ENCODE measurements around the gene BRD9.
A peak's percentile ranks its signal among the peaks of the same experiment; 100 is the strongest.
"Not testable (repeated sequence)": the region's sequence is repeated elsewhere in the genome, so short reads cannot be mapped to it uniquely, and the experiment has no call there.

BRD9 gene

DNA sequence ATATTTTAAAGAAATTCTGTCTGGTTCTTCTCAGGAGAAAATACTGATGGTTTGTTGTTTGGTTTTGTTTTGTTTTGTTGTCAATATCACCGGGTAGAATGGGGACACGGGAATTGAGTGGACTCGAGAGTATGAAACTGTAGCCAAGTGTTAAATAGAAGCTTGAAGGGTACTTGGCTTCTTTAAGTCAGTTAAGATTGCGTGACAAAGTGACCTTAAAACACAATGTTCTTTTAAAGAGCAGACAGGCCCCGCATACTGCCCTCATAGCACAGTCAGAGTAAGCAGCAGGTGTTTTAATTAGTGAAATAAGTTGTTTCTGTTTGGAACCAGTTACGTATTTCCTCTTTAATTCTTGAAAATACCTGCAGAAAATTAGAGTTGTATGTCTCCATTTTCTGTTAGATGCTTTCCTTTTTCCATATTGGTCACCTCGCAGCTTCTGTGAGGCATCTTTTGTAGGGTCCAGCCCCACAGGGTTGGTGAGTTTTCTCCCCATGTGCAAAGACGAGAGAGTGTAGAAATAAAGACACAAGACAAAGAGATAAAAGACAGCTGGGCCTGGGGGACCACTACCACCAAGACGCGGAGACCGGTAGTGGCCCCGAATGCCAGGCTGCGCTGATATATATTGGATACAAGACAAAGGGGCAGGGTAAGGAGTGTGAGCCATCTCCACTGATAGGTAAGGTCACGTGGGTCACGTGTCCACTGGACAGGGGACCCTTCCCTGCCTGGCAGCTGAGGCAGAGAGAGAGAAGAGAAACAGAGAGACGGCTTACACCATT is 9.7 kb upstream of the BRD9 start:
- DNase-seq (ENCODE audit: low read depth): no peak

DNA sequence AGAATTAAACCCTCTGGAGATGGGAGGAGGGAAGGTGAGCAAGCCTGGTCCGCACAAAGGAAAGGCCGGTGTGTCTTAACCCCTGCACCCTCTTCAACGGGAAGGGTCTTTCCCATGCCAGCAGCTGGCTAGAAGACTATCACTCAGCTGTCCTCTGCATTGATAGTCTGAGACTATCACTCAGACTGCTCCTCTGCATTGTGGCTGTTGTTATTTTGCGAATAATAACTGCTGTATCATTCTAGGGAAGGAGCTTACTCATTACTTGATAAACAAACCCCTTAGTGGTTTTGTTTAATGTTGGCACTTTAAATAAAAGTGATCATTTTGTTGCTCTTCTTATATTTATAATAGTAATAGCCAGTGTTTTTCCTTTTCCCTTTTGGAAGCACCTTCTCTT is 8.2 kb upstream of the BRD9 start:
- DNase-seq (ENCODE audit: low read depth): no peak

DNA sequence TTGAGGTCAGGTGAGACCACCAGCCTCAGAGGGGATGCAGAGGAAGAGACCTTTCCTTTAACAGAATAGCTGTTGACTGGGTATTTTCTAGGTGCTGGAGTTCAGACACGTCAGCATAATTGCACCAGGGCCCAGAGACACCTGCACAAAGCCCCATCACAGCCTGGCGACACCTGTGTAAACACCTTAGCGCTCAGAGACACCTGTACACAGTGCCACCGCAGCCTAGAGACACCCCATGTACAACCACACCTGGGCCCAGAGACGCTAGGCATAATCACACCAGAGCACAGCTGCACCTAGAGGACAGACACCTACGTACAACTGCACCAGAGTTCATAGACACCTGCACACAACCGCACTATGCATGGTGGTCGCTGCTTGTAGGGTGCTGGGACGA is 1.1 kb upstream of the BRD9 start:
- no peak for DNase-seq (ENCODE audit: low read depth)

DNA sequence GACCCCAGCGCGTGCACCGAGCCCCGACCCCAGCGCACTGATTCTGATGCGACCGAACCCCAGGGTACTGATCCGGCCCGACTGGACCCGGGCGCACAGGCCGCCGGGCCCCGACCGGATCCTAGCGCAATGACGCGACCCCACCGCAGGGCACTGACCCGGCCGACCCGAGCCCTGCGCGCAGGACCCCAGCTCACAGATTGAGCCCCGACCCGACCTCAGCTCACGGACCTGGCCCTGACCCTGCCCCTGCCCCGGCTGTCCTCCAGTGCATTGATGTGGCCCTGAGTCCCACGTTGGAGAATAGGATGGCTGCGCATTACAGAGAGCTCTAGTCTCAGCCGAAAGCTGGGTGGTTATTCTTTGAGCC is 521 bp upstream of the BRD9 start:
- DNase-seq (ENCODE audit: low read depth): peak; percentile 35

DNA sequence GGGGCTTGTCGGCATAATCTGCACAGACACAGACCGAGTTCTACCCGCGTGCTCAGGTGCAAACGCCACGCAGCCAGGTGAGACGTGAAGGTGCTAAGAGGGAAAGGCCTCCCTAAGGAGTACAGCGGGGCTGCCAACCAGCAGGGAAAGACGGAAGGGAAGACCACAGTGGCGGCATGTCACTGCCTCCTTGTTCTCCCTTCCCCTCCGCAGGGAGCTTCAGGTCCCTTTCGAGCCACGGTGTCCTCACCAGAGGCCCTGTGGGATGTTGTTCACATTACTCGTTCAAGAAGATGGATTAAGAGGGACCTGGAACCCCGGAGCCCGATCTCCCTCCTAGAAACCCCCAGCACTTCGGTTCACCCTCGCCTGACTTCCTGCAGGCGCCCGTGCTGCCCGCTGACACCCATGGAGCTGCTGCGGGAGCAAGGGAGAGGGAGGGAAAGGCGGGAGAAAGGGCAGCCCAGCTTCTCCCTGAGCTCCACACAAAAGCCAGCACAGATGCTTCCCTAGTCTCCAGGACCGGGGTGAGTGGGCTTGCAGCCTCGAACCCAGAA is 686 bp downstream of the BRD9 start:
- peak; percentile 48 for DNase-seq (ENCODE audit: low read depth)

DNA sequence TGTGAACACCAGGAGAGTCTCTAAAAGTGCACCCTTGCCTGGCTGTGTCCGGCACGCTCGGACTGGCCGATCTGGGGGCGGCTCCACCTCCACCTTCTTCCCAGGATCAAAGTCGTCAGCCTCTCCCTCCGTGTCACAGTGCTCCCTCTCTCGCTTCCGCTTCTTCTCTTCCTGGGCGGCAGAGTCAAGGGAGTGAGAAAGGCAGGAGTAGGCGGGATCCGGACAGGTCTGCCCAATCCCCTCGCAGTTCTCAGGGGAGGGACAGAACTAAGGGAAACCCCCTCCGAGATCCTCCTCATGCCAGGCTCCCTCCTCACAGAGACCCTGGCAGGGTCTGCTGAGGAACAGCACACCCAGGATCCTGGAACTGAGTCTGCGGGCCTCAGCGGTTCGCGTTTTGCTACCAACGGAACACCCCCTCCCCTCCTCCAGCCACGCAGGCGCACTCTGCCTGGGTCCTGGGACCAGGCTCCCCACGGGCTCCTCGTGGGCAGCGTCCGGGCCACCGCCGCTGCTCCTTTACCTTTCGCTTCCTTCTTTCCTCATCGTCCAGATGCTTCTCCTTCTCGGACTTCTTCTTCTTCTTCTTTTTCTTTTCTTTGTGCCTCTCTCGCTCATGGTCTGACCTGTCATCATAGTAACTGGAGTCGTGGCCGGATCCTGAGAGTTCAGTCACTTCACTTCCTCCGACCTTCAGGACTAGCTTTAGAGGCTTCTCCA is 1.3 kb downstream of the BRD9 start:
- no peak for DNase-seq (ENCODE audit: low read depth)

DNA sequence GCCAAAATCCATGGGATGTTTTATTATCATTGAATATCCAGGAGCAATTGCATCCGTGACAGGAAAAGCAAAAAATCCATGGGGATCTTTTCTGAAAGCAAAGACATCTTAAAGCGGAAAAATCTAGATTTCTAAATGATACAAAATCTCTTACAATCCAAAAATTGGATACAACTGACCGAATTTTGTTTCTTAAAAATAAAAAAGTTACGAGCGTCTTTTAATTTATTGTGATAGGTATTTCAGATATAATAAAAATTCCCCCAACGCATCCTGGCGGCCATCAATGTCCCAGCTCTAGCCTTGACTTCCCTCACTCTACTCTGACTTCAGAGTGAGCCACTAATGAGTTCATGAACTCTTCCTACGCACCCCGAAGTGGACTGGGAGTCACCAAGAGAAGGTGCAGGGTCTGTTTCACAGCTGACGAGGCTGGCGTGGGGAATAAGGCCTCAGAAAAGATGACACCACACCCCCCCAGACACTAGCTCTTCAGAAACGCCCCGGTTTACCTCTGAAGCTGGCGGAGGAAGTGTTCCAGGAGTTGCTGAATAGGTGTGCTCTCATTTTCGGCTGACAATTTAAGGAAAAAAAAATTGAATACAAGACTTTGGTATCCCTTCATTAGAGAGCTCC is 3.4 kb downstream of the BRD9 start:
- DNase-seq (ENCODE audit: low read depth): no peak

DNA sequence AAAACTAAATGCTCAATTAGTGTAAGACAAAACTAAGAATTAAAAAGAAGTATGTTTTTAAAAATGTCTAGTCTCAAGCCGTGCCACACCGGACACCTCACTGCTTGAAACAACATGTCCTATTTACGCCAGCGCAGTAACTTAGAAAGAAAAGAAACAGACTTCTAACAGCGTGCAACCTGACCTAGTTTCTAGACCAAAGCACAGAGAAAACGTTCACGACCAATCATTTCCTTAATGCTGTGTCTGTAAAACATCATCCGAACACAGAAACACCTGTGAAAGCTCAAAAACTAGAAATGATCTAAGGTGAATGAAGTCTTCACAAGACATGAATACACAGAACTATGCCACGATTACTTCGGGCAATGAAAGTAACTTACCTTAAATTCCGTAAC is 4.0 kb downstream of the BRD9 start:
- no peak for DNase-seq (ENCODE audit: low read depth)

DNA sequence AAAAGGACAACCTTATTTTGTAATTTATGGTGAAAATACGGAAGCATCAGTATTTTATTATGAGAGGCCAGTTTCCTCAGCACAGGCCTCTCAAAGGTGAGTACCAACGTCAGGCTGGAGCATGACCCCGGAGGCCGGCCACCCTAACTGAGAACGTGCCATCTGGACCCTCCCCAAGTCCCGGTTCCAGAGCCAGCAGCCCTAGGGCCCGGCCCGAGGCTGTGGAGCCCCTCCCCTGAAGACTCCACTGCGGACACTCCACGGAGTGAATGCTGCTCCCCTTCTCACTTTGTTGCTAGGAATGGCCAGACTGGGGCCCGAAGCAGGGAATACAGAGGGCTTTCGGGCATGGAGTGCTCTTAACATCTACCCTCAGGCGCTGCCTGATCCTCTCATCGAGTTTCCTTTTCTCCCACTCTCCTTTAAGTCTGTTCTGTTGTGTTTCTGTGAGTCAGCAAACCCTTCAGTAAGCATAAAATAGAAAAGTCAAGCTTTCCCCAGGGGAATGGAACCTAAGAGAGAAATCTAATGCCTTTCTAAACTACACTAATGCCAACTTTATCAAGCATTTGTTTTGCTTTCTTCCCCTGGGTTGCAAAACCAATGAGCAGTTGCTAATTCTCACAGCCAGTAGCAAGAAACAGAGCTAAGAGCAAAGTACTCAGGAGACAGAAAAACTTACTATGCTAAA is 4.5 kb downstream of the BRD9 start:
- DNase-seq (ENCODE audit: low read depth): no peak

DNA sequence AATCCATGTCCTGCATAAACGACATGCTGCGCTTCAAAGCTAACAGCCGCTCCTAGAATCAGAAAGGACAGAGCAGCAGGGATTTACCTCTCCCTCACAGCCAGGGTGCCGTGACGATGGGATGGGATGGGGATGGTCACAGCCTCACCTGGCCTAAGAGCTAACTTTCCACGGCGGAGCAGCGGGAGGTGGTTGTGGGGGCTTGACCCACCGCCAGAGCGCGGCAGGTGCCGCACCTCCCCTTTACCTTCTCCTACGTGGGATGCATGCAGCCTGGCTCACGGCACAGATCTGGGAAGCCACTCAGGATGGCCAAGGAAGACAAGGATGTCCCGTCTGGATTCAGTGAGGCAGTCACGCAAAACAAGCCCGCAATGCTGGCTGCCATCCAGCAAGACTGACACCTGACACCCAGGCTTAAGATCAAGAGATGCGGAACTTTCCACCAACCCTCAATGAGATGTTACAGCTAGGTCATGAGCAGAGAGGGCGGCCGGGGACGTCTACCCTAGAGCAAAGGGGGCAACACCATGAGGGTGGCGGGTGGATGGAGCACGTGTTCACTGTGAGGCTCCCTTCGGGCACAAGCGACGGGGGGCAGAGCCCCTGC is 5.8 kb downstream of the BRD9 start:
- no peak for DNase-seq (ENCODE audit: low read depth)

DNA sequence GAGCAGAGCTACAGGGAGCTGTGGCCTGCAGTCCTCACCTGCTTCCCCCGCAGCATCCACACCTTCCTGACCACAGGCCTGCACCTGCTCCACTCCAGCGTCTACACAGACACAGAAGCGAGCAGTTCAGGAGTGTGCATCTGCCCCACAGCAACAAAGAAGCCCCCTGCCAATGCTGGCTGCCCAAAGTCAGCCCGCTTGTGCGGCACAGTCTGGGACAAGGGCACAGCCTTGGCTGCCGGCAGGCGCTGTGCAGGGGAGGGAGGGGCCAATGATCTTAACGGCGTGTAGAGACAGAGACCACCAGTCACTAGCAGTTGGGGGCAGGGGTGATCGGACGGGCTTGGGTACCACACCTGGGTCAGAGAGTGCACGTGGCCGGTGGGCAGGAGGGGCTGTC is 6.6 kb downstream of the BRD9 start:
- DNase-seq (ENCODE audit: low read depth): no peak

DNA sequence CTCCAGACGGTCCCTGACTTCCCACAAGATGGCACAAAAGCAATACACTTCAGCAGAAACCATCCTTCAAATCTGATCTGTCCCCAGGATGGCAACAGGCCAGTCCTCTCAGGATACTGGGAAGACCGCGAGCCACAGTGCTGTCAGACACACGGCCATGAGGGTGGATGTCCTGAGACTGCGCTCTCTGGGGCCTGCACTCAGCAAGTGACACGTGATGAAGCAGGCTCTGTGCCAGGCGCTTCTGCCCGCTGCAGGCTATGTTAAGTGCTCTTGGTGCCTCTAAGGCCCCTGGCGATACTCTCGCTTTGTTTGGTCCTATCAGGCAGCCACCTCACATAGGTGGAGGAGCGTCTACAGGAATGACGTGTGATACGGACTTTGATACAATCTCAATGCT is 7.1 kb downstream of the BRD9 start:
- no peak for DNase-seq (ENCODE audit: low read depth)

DNA sequence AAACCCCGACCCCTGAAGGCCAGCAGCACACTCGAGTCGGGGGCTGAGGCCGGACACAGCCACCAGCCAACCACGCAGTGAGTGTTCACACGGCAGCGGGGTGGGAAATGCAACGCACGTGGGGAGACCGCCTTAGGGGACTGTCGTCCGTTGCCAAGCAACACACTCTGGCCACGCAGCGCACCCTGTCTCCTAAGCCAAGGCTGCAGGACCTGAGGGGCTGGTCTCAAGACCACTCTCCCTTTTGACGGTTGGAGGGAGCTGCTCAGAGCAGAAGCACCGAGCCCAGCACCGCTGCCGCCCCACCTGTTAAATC is 7.5 kb downstream of the BRD9 start:
- no peak for DNase-seq (ENCODE audit: low read depth)

DNA sequence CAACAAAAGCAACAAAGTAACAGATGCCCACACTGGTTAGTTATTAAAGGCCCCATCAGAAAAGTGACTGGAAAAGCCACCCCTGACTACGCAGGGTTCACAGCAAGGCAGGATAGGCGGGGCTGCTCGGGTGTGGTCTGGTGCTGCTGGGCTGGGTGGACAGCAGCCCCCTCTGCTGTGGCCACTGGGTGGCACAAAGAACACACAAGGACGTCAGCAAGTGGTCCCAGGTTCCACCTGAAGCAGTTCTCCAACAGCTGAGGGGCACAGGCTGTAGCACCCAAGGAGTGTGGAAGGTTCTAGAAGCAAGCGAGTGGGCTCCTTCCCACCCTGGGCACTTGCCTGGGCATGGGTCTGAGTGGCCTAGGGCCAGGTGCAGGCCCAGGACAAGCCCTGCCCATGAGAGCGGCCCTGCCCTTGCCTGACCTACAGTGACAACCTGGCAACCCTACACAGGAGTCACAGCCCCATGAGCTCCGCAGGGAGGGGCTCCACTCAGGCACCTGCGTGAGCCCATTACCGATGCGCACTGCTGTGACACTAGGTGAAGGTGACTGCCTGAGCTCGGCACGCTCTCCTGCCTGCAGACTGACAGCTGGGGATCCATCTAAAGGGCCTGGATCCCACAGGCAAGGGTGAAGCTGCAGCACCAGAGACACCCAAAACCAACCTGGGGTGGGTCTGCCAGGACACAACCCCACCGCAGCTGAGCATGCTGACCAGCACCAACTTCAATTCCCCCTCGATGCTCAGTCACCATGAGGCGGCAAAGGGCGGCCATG is 8.1 kb downstream of the BRD9 start:
- DNase-seq (ENCODE audit: low read depth): no peak

DNA sequence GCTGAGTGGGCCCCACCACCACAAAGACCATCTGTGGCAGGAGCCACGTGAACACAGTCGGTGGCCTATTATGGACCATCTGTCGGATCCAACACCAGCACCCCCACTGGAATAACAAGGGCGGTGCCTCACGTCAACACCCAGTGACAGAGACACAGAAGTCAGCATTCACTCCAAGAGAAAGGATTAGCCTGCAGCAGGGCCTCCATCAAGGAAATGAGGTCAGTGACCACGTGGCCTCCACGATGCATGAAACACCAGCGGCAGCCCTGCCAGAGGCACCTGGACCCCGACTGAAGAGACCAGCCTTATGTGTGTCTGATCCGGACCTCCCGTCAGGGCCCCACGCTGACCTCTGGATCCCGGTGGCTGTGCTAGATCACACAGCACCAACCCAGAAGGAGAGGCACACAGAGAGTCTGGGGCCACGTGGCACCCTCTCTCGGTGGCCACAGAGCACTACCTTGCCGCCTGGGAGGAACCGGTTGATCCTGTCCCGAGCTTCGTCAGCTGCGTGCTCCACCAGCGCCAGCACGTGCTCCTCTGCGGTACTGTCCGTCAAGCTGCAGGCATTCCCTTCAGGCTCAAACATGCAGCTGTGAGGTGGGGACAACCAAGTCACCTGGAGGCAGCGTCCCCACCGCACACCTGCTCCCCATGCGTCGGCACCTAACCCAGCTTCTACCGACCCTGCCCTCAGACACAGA is 9.0 kb downstream of the BRD9 start:
- no peak for DNase-seq (ENCODE audit: low read depth)

DNA sequence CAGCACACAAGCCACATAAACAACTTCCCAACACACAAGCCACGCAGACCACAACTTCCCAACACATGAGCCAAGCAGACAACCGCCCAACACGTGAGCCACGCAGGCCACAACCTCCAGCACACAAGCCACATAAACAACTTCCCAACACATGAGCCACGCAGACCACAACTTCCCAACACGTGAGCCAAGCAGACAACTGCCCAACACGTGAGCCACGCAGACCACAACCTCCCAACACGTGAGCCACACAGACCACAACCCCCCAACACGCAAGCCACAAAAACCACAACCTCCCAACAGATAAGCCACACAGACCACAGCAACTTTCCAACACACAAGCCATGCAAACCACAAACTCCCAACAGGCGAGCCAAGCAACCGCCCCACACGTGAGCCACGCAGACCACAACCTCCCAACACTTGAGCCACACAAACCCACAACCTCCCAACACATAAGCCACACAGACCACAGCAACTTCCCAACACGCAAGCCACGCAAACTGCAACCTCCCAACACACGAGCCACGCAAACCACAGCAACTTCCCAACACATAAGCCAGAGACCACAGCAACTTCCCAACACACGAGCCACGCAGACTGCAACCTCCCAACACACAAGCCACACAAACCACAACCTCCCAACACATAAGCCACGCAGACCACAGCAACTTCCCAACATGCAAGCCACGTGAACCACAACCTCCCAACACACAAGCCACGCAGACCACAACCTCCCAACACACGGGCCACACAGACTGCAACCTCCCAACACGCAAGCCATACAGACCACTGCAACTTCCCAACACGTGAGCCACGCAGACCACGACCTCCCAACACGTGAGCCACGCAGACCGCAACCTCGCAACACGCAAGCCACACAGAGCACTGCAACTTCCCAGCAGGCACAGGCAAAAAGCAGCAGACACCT is 10.1 kb downstream of the BRD9 start:
- DNase-seq (ENCODE audit: low read depth): no peak

DNA sequence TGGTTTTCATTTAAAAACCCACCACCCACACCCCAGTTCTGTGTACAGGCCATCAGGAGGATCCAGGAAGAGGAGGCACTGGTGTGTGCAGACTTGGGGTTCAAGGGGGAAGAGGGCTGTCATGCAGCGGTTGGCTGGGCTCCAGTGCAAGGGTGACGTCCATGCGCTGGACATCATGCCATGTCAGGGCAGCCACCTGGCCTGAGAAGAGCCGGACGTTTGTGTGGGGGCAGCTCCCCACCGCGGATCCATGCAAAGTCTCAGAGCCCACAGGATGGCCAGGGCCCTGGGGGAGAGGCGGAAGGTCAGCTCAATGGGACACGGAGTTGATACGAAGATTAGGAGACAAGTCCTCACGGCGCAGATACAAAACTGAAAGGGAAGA is 11.1 kb downstream of the BRD9 start:
- no peak for DNase-seq (ENCODE audit: low read depth)

DNA sequence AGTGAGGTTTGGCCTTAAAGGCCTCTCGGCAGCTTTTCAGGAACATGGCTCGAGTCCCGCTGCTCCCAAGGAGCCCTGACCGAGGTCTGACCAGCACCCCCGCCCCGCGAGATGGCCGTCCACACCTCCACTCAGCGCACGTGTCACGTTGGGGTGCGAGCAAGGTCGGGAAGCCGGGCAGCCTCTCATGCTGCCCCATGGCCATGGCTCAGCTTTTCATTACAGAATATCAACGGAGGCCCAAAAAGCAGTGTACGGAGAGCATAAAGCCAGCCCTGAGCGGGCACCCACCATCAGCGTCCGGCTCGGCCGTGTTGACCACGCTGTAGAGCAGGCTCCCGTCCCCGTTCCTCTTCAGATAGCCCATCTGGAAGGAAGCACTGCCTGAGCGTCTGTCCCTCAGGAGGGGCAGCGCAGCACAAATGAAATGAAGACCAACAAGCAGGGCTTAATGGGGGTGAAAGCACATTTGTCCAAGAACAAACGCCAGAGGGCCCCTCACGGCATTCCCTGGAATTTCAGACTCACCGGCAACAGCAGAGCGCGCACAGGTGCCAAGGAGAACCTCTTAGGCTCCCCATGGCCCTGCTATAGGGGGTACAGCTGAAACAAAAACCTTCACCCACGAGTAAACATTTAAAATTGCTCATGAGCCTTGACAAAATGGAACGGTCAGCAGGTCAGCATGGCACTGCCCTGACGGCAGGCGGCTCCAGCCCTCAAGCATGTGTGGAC is 11.6 kb downstream of the BRD9 start:
- DNase-seq (ENCODE audit: low read depth): no peak

DNA sequence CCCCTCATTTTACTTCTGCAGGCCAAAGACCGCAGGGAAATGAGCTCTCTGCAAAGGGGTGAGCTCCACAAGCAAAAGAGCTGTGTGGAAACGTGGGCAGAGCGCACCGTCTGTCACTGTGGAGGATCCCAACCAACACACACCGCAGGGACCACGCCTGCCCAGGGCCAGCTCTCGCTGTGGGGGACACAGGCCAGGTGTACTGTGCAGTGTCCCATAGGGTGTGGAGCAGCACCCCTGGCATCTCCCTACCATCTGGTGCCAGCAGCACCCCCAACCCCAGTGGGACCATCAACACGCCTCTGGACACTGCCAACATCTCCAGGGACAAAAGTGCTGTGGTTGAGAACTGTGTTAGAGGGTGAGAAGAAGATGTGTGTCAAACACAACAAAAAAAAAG is 13.9 kb downstream of the BRD9 start:
- not testable (repeated sequence) for DNase-seq (ENCODE audit: low read depth)
